B cell (primary cell): ENCODE data around the gene MBP. TPM values are rescaled to one million over a fixed set of nuclear protein-coding genes. Genes with fewer than 3 reads are reported as not detected.

Experiments
- ATAC-seq: fragments of 200-7000 bp; cut with Tn5 transposase; one replicate; pipeline ENCODE4 v1.10.0; 2021; ENCODE audit warnings: low read depth, mild to moderate bottlenecking, moderate number of reproducible peaks, moderate library complexity
- CTCF ChIA-PET: fragments of 350-600 bp; sonication (Branson Sonifier 250); formaldehyde crosslinking; loops from one replicate; lab custom pipeline; 2021; ENCODE audit warnings: antibody characterized with exemption, inconsistent platforms; lab: Charles Lee
- POLR2A ChIA-PET: fragments of 350-600 bp; sonication (Branson Sonifier 250); formaldehyde crosslinking; loops from one replicate; lab custom pipeline; 2021; ENCODE audit warnings: antibody characterized with exemption; lab: Charles Lee
- DNase-seq: peaks from one replicate; pipeline ENCODE4 v3.0.0; 2013
- H2AFZ ChIP-seq: 2 replicates; pipeline ENCODE4 v1.6.1; 2012; ENCODE audit warnings: mild to moderate bottlenecking, low read depth, low read length; ENCODE audit not compliant: insufficient read depth, poor library complexity, severe bottlenecking
- H3K27ac ChIP-seq, 2 donors: 1 replicate in 1 of 2; 2 replicates in 1 of 2; pipeline ENCODE4 v1.5.1; 2012 to 2013; ENCODE audit warnings: low read length in 2 of 2, mild to moderate bottlenecking in 2 of 2, moderate library complexity in 1 of 2
- H3K27me3 ChIP-seq, 4 experiments: fragments of 200-600 bp in 1 of 4; sonication (generic) in 1 of 4; replicated peaks in 1 of 4; 1 replicate in 2 of 4; 2 replicates in 2 of 4; pipeline versions ENCODE4 v1.6.1 to v1.7.0; 2013 to 2016; ENCODE audit warnings: low read length in 3 of 4, mild to moderate bottlenecking in 2 of 4, mixed read lengths in 1 of 4, moderate library complexity in 1 of 4; ENCODE audit not compliant: insufficient read depth in 4 of 4, control insufficient read depth in 3 of 4; ENCODE audit errors: control extremely low read depth in 1 of 4
- H3K36me3 ChIP-seq, 2 experiments: replicated peaks in 1 of 2; 1 replicate in 1 of 2; 2 replicates in 1 of 2; pipeline versions ENCODE4 v1.6.1 to v1.7.1; 2013; ENCODE audit warnings: low read length in 1 of 2; ENCODE audit not compliant: insufficient read depth in 2 of 2, control insufficient read depth in 1 of 2; ENCODE audit errors: control extremely low read depth in 1 of 2, extremely low read depth in 1 of 2
- H3K4me1 ChIP-seq, 2 donors: fragments of 200-600 bp in 1 of 2; sonication (generic) in 1 of 2; 1 replicate in 1 of 2; 2 replicates in 1 of 2; pipeline versions ENCODE4 v1.5.1 to v1.6.1; 2013 to 2017; ENCODE audit warnings: low read length in 2 of 2; ENCODE audit not compliant: control insufficient read depth in 2 of 2, insufficient read depth in 2 of 2
- H3K4me2 ChIP-seq: replicated peaks from 2 replicates; pipeline ENCODE3; 2012; ENCODE audit warnings: mild to moderate bottlenecking, low read depth, low read length; ENCODE audit not compliant: poor library complexity, severe bottlenecking
- H3K4me3 ChIP-seq, 5 experiments: fragments of 200-600 bp in 1 of 5; sonication (generic) in 1 of 5; 1 replicate in 3 of 5; 2 replicates in 2 of 5; pipeline versions ENCODE4 v1.5.1 to v1.7.0; 2011 to 2016; ENCODE audit warnings: low read length in 4 of 5, mild to moderate bottlenecking in 4 of 5, low read depth in 2 of 5, control low read depth in 1 of 5, moderate library complexity in 1 of 5; ENCODE audit not compliant: insufficient read depth in 1 of 5; ENCODE audit errors: control extremely low read depth in 1 of 5, extremely low read depth in 1 of 5
- H3K79me2 ChIP-seq: fragments of 200-600 bp; sonication (generic); one replicate; pipeline ENCODE4 v1.6.0; 2016; ENCODE audit warnings: low read length; ENCODE audit not compliant: control insufficient read depth, insufficient read depth
- H3K9ac ChIP-seq: fragments of 200-600 bp; sonication (generic); 2 replicates; pipeline ENCODE4 v1.6.1; 2017; ENCODE audit warnings: mild to moderate bottlenecking, low read length, moderate library complexity
- H3K9me3 ChIP-seq, 3 donors: one replicate each; pipeline versions ENCODE4 v1.6.1 to v1.7.1; 2013; ENCODE audit warnings: low read length in 2 of 3; ENCODE audit not compliant: control insufficient read depth in 2 of 3, insufficient read depth in 1 of 3; ENCODE audit errors: control extremely low read depth in 1 of 3
- H4K20me1 ChIP-seq: 2 replicates; pipeline ENCODE4 v1.6.0; 2012; ENCODE audit warnings: mild to moderate bottlenecking, low read length; ENCODE audit not compliant: insufficient read depth, control insufficient read depth, poor library complexity, severe bottlenecking
- H3K27ac Mint-ChIP-seq: one replicate; pipeline ENCODE4 v1.8.0; 2021; ENCODE audit warnings: mixed read lengths
- H3K27me3 Mint-ChIP-seq: one replicate; pipeline ENCODE4 v1.8.0; 2021; ENCODE audit warnings: mixed read lengths
- H3K4me1 Mint-ChIP-seq: one replicate; pipeline ENCODE4 v1.8.0; 2021; ENCODE audit warnings: mixed read lengths
- H3K4me3 Mint-ChIP-seq: one replicate; pipeline ENCODE4 v1.8.0; 2021; ENCODE audit warnings: mixed read lengths
- H3K9me3 Mint-ChIP-seq: one replicate; pipeline ENCODE4 v1.8.0; 2022; ENCODE audit warnings: mixed read lengths; ENCODE audit not compliant: insufficient read depth
- EZH2 ChIP-seq: IDR thresholded peaks from 2 replicates; pipeline ENCODE4 v1.6.1; 2012; ENCODE audit warnings: borderline replicate concordance, low read depth, mild to moderate bottlenecking, moderate library complexity, low read length; ENCODE audit not compliant: insufficient read depth, poor library complexity, severe bottlenecking
- WGBS: methylation state at CpG from one replicate; pipeline ENCODE4 v1.1.5; 2013; ENCODE audit warnings: missing lambda C conversion rate; ENCODE audit not compliant: insufficient coverage; 5-methylcytosine and 5-hydroxymethylcytosine counted together
- intact Hi-C: fragments of 100-400 bp; cut with micrococcal nuclease; formaldehyde crosslinking; loops from one replicate; pipeline ENCODE4 v1.10.0; 2022
- polyA plus RNA-seq: library from polyadenylated mRNA; depleted of rRNA; stranded (reverse); fragments of >200 nt; gene quantifications from 2 replicates; pipeline ENCODE4 v1.2.3, GENCODE V29; 2012
- total RNA-seq, 2 donors: library from RNA; stranded (reverse); fragments of 120-200 nt in 1 of 2; gene quantifications; 1 replicate in 1 of 2; 2 replicates in 1 of 2; pipeline versions ENCODE4 v1.2.3 to v1.2.4, GENCODE V29; 2013 to 2022
- TF ChIP-seq, protein P1 (sequence below): fragments of 200-600 bp; IDR thresholded peaks from one replicate; pipeline ENCODE4 v1.8.0; 2022; ENCODE audit warnings: antibody characterized with exemption, mild to moderate bottlenecking

The MBP gene
- total and polyA plus RNA-seq, 2 donors (not counting 1 experiment from before 2014, with no cell fraction given) = 30.1 to 192 TPM

DNA sequence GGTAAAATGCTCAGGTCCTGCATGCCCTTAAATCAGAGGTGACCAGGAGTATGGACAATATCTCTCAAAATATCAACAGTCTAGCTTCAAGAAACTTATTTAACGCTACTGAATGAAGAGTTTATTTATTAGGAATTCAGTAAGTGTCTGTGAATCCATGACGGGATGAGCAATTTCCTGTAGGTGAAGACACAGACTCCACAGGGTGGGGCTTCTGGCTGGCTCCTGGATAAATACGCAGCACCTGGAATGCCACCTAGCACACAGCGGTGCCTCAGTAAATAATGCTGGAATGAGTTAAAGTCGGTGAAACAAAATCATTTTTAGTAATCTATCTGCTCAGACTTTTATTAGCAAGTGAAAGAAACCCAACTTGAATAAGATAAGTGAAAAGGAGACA is 29.4 kb upstream of the MBP start:
- H3K27me3 ChIP-seq = peaks cover 0 to 2% (median 0%) of the 10 kb centered on the region in 4 experiments
- no peak overlapping the region for H3K4me3 ChIP-seq
- H3K27ac ChIP-seq = no peak overlapping the region
- ATAC-seq = no peak
- Mint-ChIP-seq H3K27me3 (peaks cover 11% of the 10 kb centered on the region), H3K4me3 (no peak overlapping the region), H3K9me3 (no peaks in the 10 kb centered on the region), H3K27ac (no peak overlapping the region), H3K4me1 (peaks cover 18% of the 10 kb centered on the region)
- peaks cover 8% of the 10 kb centered on the region in 2 donors for H3K4me1 ChIP-seq
- H4K20me1 ChIP-seq = no peaks in the 10 kb centered on the region
- peaks cover 0 to 7% (median 0%) of the 10 kb centered on the region in 3 donors for H3K9me3 ChIP-seq
- 67% methylated on average over 3 of the region's 5 CpGs for whole genome bisulfite sequencing
- no peak overlapping the region for H3K4me2 ChIP-seq
- no peaks in the 10 kb centered on the region for H3K79me2 ChIP-seq
- intact Hi-C loops = no loop called here
- TF ChIP-seq, protein P1, sequence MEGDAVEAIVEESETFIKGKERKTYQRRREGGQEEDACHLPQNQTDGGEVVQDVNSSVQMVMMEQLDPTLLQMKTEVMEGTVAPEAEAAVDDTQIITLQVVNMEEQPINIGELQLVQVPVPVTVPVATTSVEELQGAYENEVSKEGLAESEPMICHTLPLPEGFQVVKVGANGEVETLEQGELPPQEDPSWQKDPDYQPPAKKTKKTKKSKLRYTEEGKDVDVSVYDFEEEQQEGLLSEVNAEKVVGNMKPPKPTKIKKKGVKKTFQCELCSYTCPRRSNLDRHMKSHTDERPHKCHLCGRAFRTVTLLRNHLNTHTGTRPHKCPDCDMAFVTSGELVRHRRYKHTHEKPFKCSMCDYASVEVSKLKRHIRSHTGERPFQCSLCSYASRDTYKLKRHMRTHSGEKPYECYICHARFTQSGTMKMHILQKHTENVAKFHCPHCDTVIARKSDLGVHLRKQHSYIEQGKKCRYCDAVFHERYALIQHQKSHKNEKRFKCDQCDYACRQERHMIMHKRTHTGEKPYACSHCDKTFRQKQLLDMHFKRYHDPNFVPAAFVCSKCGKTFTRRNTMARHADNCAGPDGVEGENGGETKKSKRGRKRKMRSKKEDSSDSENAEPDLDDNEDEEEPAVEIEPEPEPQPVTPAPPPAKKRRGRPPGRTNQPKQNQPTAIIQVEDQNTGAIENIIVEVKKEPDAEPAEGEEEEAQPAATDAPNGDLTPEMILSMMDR = no peak
- TF ChIP-seq EZH2 = no peak
- H3K36me3 ChIP-seq = no peaks in the 10 kb centered on the region
- no peak overlapping the region for H2AFZ ChIP-seq
- ChIA-PET POLR2A (no interaction called here), CTCF (no interaction called here)
- no peak overlapping the region for H3K9ac ChIP-seq
- no peak for DNase-seq

DNA sequence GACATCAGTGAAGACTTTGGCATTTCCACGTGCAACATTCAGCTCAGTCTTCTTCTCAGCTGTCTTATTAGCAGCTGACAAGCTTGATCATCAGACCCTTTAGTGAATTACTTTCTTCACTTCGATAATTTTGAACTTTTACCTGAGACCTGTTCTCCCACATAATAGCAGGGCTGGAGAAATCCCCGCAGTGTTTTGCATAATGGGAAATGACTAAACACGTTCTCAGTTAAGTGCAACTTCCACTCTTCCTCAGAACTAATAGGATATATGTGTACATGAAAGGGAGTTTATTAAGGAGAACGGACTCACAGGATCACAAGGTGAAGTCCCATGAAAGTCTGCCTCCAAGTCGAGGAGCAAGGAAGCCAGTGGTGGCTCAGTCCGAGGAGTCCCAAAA is 28.8 kb upstream of the MBP start:
- ChIA-PET CTCF (no interaction called here), POLR2A (no interaction called here)
- no peaks in the 10 kb centered on the region for H3K79me2 ChIP-seq
- H3K4me1 ChIP-seq = peaks cover 8% of the 10 kb centered on the region in 2 donors
- no peaks in the 10 kb centered on the region for H4K20me1 ChIP-seq
- TF ChIP-seq, protein P1 = no peak
- H3K4me2 ChIP-seq = no peak overlapping the region
- no peaks in the 10 kb centered on the region for H3K9me3 Mint-ChIP-seq
- H3K4me1 Mint-ChIP-seq = peaks cover 18% of the 10 kb centered on the region
- 87% methylated on average over 3 of the region's 7 CpGs for WGBS
- intact Hi-C loops = no loop called here
- DNase-seq = no peak
- H3K4me3 Mint-ChIP-seq = no peak overlapping the region
- H3K27ac Mint-ChIP-seq = no peak overlapping the region
- no peak for ATAC-seq
- no peak overlapping the region for H2AFZ ChIP-seq
- no peak overlapping the region for H3K4me3 ChIP-seq
- peaks cover 11% of the 10 kb centered on the region for H3K27me3 Mint-ChIP-seq
- no peak overlapping the region for H3K27ac ChIP-seq
- peaks cover 0 to 7% (median 0%) of the 10 kb centered on the region in 3 donors for H3K9me3 ChIP-seq
- no peaks in the 10 kb centered on the region for H3K36me3 ChIP-seq
- H3K9ac ChIP-seq = no peak overlapping the region
- H3K27me3 ChIP-seq = peaks cover 0 to 2% (median 0%) of the 10 kb centered on the region in 4 experiments
